ENCODE results near the gene DEFB108B. TPM values are rescaled to one million over a fixed set of nuclear protein-coding genes. Genes with fewer than 3 reads are reported as not detected.
"Not testable (repeated sequence)": the region's sequence is repeated elsewhere in the genome, so short reads cannot be mapped to it uniquely, and the experiment has no call there.

Gene DEFB108B
- total and polyA plus RNA-seq, 7 donors = not detected

DNA sequence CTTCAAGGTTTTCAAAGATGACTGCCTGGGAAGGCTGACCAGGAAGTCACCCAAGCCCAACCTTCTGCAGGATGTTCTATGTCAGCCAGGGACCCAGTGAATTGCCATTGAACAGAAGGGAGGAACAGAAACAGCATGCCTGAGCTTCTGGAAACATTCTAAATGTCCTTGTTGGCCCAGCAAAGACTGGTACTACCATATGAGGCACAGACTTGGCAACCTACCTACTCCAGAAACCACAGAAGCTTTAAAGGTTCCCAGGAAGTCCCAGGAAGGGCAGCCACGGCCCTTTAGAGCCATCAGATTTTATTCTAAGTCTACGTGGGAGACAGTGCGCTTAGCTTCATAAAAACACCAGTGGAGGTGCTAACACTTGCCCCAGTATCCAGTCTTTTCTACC is 20.5 kb upstream of the DEFB108B start:
- H3K27me3 ChIP-seq; DNase-seq; H3K4me1 ChIP-seq; H3K36me3 ChIP-seq; H3K9me3 ChIP-seq; H3K4me3 ChIP-seq; intact Hi-C loops (cut with DNase I): not testable (repeated sequence)
- WGBS, 2 donors = 80 to 87% methylated on average over 3 of the region's 3 CpGs
- peak overlapping the region in 2 of 4 donors; percentile 21 to 27 for H3K27ac ChIP-seq

DNA sequence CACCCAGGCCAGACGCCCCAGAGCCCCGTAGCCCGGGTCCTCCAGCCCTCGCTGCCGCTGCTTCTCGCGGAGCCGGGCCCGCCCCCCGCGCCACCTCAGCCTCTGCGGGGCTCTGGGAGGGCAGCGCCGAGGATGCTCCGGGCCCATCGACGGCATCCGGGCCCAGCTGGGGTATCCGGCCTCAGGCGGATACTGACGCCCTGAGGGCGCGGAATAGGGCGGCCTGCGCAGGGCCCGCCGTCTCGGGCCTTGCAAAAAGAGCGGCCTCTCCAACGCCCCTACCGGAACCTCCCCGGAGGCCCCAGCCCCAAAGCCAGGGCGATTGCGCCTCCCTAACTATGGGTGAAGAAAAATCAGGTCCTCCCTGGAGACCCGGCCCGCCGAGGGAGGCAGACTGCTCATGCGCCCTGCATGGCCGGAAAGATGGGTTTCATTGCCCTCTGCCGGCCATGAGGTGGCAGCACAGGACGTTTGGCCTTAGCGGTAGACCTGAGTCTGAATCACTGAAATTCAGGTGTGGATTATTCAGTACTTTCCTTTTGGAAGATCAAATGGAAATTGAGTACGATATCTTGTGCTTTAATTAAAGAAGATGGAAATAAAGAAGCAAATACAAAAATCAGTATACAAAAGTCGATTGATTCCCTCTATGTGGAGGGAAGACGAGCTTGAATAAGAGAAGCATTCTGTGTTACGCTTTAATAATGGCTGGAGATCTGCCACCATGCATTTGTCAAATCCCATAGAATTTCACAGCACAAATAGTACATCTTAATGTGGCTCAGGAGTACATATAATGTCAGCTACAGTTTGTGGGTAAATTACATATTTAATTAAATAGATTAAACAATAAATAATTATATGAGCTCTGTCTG is 19.3 kb upstream of the DEFB108B start:
- peak; percentile 87 for DNase-seq
- H3K9me3 ChIP-seq; H3K36me3 ChIP-seq; H3K4me1 ChIP-seq; H3K27me3 ChIP-seq; intact Hi-C loops (cut with DNase I): not testable (repeated sequence)
- peak; percentile 61 to 74 (median 68) for TF ChIP-seq CTCF (IDR thresholded peaks at IDR 0.05)
- Histone ChIP-seq H3K4me3 (peak overlapping the region; percentile 36 to 53 (median 46)), H3K27ac (peak overlapping the region; percentile 59 to 74 (median 68))
- WGBS, 2 donors = 4 to 5% methylated on average over 46 of the region's 46 CpGs

DNA sequence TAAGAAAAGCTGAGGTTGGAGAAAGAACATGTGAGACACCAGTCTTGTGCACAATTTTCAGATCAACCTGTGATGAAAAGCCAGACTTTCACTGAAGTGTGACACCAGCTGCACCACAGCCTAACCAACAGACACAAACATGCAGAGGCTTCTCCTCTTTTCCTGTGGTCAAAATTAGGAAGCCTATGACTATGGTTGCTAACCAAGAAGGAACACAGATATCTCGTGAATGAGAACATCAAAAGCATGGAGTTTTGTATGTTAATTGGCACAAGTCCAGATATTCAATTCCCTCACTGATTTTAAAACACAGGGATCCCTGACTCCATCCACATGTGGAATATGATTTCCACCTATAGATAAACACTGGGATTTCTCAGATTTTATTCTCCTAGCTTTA is 11.5 kb upstream of the DEFB108B start:
- H3K9me3 ChIP-seq; H3K36me3 ChIP-seq; intact Hi-C loops (cut with DNase I); H3K27ac ChIP-seq; H3K27me3 ChIP-seq; H3K4me3 ChIP-seq; DNase-seq; H3K4me1 ChIP-seq: not testable (repeated sequence)
- WGBS, 2 donors = 15% methylated on average over 1 of the region's 1 CpG

- H3K9me3 ChIP-seq; H3K4me1 ChIP-seq; H3K27me3 ChIP-seq; H3K36me3 ChIP-seq; H3K27ac ChIP-seq; DNase-seq; H3K4me3 ChIP-seq; intact Hi-C loops (cut with DNase I): not testable (repeated sequence)
- 92 to 93% methylated on average over 3 of the region's 3 CpGs for WGBS, 2 donors
These were observed 3.8 kb upstream of the DEFB108B start for GRCh38 chr11:71829247-71829646.

- H3K27ac ChIP-seq; DNase-seq; H3K27me3 ChIP-seq; intact Hi-C loops (cut with DNase I); H3K9me3 ChIP-seq; H3K36me3 ChIP-seq; H3K4me3 ChIP-seq; H3K4me1 ChIP-seq: not testable (repeated sequence)
- WGBS, 2 donors = 57 to 87% methylated on average over 3 of the region's 3 CpGs
These were observed 3.3 kb upstream of the DEFB108B start for GRCh38 chr11:71829686-71830085.

GRCh38 chr11:71842720-71843119 is 9.7 kb downstream of the DEFB108B start:
- DNase-seq; H3K4me3 ChIP-seq; H3K27me3 ChIP-seq; H3K4me1 ChIP-seq; H3K9me3 ChIP-seq; H3K36me3 ChIP-seq; H3K27ac ChIP-seq; intact Hi-C loops (cut with DNase I): not testable (repeated sequence)
- 87 to 92% methylated on average over 6 of the region's 6 CpGs for WGBS, 2 donors

DNA sequence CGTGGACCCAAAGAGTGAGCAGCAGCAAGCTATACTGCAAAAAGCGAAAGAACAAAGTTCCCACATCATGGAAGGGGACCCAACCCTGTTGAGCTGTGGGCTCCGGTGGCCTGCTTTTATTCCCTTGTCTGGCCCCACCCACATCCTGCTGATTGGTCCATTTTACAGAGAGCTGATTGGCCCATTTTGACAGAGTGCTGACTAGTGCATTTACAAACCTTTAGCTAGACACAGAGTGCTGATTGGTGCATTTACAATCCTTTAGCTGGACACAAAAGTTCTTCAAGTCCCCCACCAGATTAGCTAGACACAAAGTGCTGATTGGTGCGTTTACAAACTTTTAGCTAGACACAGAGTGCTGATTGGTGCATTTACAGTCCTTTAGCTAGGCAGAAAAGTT is 10.4 kb downstream of the DEFB108B start:
- H3K4me1 ChIP-seq; H3K27ac ChIP-seq; H3K9me3 ChIP-seq; intact Hi-C loops (cut with DNase I); DNase-seq; H3K4me3 ChIP-seq; H3K36me3 ChIP-seq; H3K27me3 ChIP-seq: not testable (repeated sequence)
- 93 to 94% methylated on average over 4 of the region's 4 CpGs for WGBS, 2 donors

GRCh38 chr11:71843858-71844257 is 10.9 kb downstream of the DEFB108B start:
- DNase-seq = no peak
- WGBS, 2 donors = 89 to 94% methylated on average over 15 of the region's 15 CpGs
- Histone ChIP-seq H3K27me3 (no peaks in the 10 kb centered on the region), H3K4me1 (no peaks in the 10 kb centered on the region), H3K4me3 (no peak overlapping the region), H3K36me3 (no peaks in the 10 kb centered on the region), H3K9me3 (no peaks in the 10 kb centered on the region), H3K27ac (no peak overlapping the region)
- intact Hi-C loops (cut with DNase I) = no loop called here
- no peak for TF ChIP-seq EP300 (IDR thresholded peaks at IDR 0.05)
- no peak for TF ChIP-seq POLR2A (IDR thresholded peaks at IDR 0.05)
- TF ChIP-seq CTCF (IDR thresholded peaks at IDR 0.05) = no peak
- TF ChIP-seq POLR2AphosphoS5 (IDR thresholded peaks at IDR 0.05) = no peak

DNA sequence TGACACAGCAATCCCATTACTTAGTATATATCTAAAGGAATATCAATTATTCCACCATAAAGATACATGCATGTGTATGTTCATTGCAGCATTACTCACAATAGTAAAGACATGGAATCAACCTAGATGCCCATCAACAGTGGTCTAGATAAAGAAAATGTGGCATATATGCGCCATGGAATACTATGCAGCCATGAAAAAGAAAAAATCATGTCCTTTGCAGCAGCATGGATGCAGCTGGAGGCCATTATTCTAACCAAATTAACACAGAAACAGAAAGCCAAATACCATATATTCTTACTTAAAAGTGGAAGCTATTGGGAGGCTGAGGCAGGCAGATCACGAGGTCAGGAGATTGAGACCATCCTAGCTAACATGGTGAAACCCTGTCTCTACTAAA is 20.9 kb downstream of the DEFB108B start:
- H3K27me3 ChIP-seq; H3K9me3 ChIP-seq; H3K27ac ChIP-seq; H3K4me1 ChIP-seq; intact Hi-C loops (cut with DNase I); DNase-seq; H3K4me3 ChIP-seq; H3K36me3 ChIP-seq: not testable (repeated sequence)
- WGBS, 2 donors = 94 to 95% methylated on average over 2 of the region's 2 CpGs

DNA sequence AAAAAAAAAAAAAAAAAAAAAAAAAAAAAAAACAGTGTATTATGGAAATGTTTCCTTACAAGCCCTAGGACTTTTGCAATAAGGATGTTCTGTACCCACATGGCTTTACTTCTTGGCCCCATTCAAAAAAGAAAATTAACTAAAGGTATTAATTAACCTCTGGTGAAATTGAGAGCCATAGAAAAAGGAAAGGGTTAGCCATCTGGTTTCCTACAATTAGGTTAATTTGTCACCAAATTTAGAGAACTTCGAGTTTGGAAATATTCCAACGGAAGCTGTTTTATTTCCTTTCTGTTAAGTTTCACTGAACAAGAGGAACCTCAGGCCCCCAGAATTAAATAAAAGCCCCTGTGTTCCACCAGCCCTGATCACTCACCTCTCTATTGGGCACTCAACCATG is 22.9 kb downstream of the DEFB108B start:
- intact Hi-C loops (cut with DNase I); H3K36me3 ChIP-seq; H3K9me3 ChIP-seq; H3K27ac ChIP-seq; H3K4me1 ChIP-seq; H3K27me3 ChIP-seq; DNase-seq; H3K4me3 ChIP-seq: not testable (repeated sequence)
- 44 to 50% methylated on average over 2 of the region's 2 CpGs for WGBS, 2 donors

DNA sequence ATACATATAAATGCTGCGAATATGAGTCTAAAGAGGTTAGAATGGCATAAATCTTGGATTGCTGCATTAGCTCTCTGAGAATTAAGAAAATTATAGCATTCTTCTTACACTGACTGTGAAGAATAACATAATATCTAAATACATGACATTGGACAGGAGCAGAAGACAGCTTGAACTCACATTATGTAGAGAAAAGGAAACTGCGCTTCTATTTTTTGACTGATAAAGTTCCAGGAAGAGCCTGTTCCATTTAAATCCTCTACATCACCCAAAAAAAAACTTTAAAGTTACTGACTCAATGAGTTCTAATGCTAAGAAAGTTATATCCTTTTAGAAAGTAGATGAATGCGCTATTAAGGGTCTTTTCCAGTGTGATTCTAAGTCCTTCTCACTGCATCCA is 27.8 kb downstream of the DEFB108B start:
- H3K4me3 ChIP-seq; intact Hi-C loops (cut with DNase I); DNase-seq; H3K27me3 ChIP-seq; H3K4me1 ChIP-seq; H3K27ac ChIP-seq; H3K36me3 ChIP-seq; H3K9me3 ChIP-seq: not testable (repeated sequence)
- 91 to 96% methylated on average over 3 of the region's 3 CpGs for WGBS, 2 donors
